WTC11 (cell line): ENCODE results near the gene CGB5. TPM values are rescaled to one million over a fixed set of nuclear protein-coding genes. Genes with fewer than 3 reads are reported as not detected.

Source experiments
- ATF2 ChIP-seq: sonication (generic); formaldehyde crosslinking; IDR thresholded peaks from 2 replicates; pipeline ENCODE4 v1.8.1; 2022; ENCODE audit warnings: low read depth, missing genetic modification reagents, borderline replicate concordance
- ATF6 ChIP-seq: sonication (generic); formaldehyde crosslinking; IDR thresholded peaks from 2 replicates; pipeline ENCODE4 v1.8.1; 2023; ENCODE audit warnings: mild to moderate bottlenecking, missing genetic modification reagents
- CBFB ChIP-seq: sonication (generic); formaldehyde crosslinking; IDR thresholded peaks from 2 replicates; pipeline ENCODE4 v1.8.1; 2022; ENCODE audit warnings: mild to moderate bottlenecking, low read depth, missing genetic modification reagents
- CDX4 ChIP-seq: fragments of 250-450 bp; sonication (Bioruptor Pico); IDR thresholded peaks from 2 replicates; pipeline ENCODE4 v1.9.0; 2021; ENCODE audit warnings: moderate library complexity, mild to moderate bottlenecking, inconsistent platforms, borderline replicate concordance
- ERG ChIP-seq: fragments of 250-450 bp; sonication (Bioruptor Pico); IDR thresholded peaks from 2 replicates; pipeline ENCODE4 v1.8.0; 2021; ENCODE audit warnings: mild to moderate bottlenecking
- ESRRA ChIP-seq: sonication (generic); formaldehyde crosslinking; IDR thresholded peaks from 2 replicates; pipeline ENCODE4 v1.8.1; 2022; ENCODE audit warnings: mild to moderate bottlenecking, missing genetic modification reagents, borderline replicate concordance
- FOXJ3 ChIP-seq: sonication (generic); formaldehyde crosslinking; IDR thresholded peaks from 2 replicates; pipeline ENCODE4 v1.9.0; 2021; ENCODE audit warnings: missing genetic modification reagents, mild to moderate bottlenecking, borderline replicate concordance
- FOXP1 ChIP-seq: sonication (generic); formaldehyde crosslinking; IDR thresholded peaks from 2 replicates; pipeline ENCODE4 v1.8.0; 2022; ENCODE audit warnings: missing genetic modification reagents, mild to moderate bottlenecking, moderate library complexity, borderline replicate concordance
- FOXP4 ChIP-seq: sonication (generic); formaldehyde crosslinking; IDR thresholded peaks from 2 replicates; pipeline ENCODE4 v1.8.0; 2022; ENCODE audit warnings: mild to moderate bottlenecking, missing genetic modification reagents
- GABPB1 ChIP-seq: sonication (generic); formaldehyde crosslinking; IDR thresholded peaks from 2 replicates; pipeline ENCODE4 v1.8.1; 2023; ENCODE audit warnings: mild to moderate bottlenecking, missing genetic modification reagents
- GTF2I ChIP-seq: fragments of 250-450 bp; sonication (Bioruptor Pico); conservative IDR thresholded peaks from 2 replicates; pipeline ENCODE4 v1.4.0; 2021; ENCODE audit warnings: mild to moderate bottlenecking
- HMGA2 ChIP-seq: fragments of 250-450 bp; sonication (Bioruptor Pico); IDR thresholded peaks from 2 replicates; pipeline ENCODE4 v1.4.0; 2021; ENCODE audit warnings: mild to moderate bottlenecking, moderate library complexity
- MXD4 ChIP-seq: fragments of 250-450 bp; sonication (Bioruptor Pico); IDR thresholded peaks from 2 replicates; pipeline ENCODE4 v1.8.0; 2021; ENCODE audit warnings: mild to moderate bottlenecking, moderate library complexity, borderline replicate concordance
- NFATC4 ChIP-seq: fragments of 250-450 bp; sonication (Bioruptor Pico); IDR thresholded peaks from 2 replicates; pipeline ENCODE4 v1.9.0; 2021; ENCODE audit warnings: mild to moderate bottlenecking
- NFE2L1 ChIP-seq: sonication (generic); formaldehyde crosslinking; IDR thresholded peaks from 2 replicates; pipeline ENCODE4 v1.8.1; 2023; ENCODE audit warnings: missing genetic modification reagents
- NR2C2 ChIP-seq: sonication (generic); formaldehyde crosslinking; IDR thresholded peaks from 2 replicates; pipeline ENCODE4 v1.8.0; 2022; ENCODE audit warnings: mild to moderate bottlenecking, missing genetic modification reagents
- PRRX2 ChIP-seq: fragments of 250-450 bp; sonication (Bioruptor Pico); IDR thresholded peaks from 2 replicates; pipeline ENCODE4 v1.8.0; 2021; ENCODE audit warnings: mild to moderate bottlenecking
- RELA ChIP-seq: sonication (generic); formaldehyde crosslinking; IDR thresholded peaks from 2 replicates; pipeline ENCODE4 v1.8.1; 2022; ENCODE audit warnings: missing genetic modification reagents, mild to moderate bottlenecking, borderline replicate concordance
- RORB ChIP-seq: fragments of 250-450 bp; sonication (Bioruptor Pico); IDR thresholded peaks from 2 replicates; pipeline ENCODE4 v1.9.0; 2021; ENCODE audit warnings: mild to moderate bottlenecking
- STAT6 ChIP-seq: sonication (generic); formaldehyde crosslinking; conservative IDR thresholded peaks from 2 replicates; pipeline ENCODE4 v1.8.1; 2023; ENCODE audit warnings: mild to moderate bottlenecking, low read depth, missing genetic modification reagents, moderate library complexity
- TEAD1 ChIP-seq: sonication (generic); formaldehyde crosslinking; IDR thresholded peaks from 2 replicates; pipeline ENCODE4 v1.8.0; 2022; ENCODE audit warnings: mild to moderate bottlenecking, missing genetic modification reagents
- TP53 ChIP-seq: sonication (generic); formaldehyde crosslinking; IDR thresholded peaks from 2 replicates; pipeline ENCODE4 v1.8.1; 2023; ENCODE audit warnings: mild to moderate bottlenecking, missing genetic modification reagents
- ZBTB21 ChIP-seq: sonication (generic); formaldehyde crosslinking; IDR thresholded peaks from 2 replicates; pipeline ENCODE4 v1.8.1; 2023; ENCODE audit warnings: mild to moderate bottlenecking, missing genetic modification reagents, borderline replicate concordance
- ZNF263 ChIP-seq: sonication (generic); formaldehyde crosslinking; IDR thresholded peaks from 2 replicates; pipeline ENCODE4 v1.8.1; 2022; ENCODE audit warnings: low read depth, mild to moderate bottlenecking, moderate library complexity, missing genetic modification reagents
- ZNF317 ChIP-seq: sonication (generic); formaldehyde crosslinking; IDR thresholded peaks from 2 replicates; pipeline ENCODE4 v1.8.1; 2023; ENCODE audit warnings: low read depth, mild to moderate bottlenecking, moderate library complexity, missing genetic modification reagents, borderline replicate concordance
- ZNF425 ChIP-seq: fragments of 250-450 bp; sonication (Bioruptor Pico); conservative IDR thresholded peaks from 2 replicates; pipeline ENCODE4 v1.9.0; 2021; ENCODE audit warnings: mild to moderate bottlenecking
- ZNF671 ChIP-seq: fragments of 250-450 bp; sonication (Bioruptor Pico); IDR thresholded peaks from 2 replicates; pipeline ENCODE4 v1.8.0; 2021; ENCODE audit warnings: mild to moderate bottlenecking
- total RNA-seq: library from RNA; stranded (reverse); gene quantifications from 3 replicates; pipeline ENCODE4 v1.2.3, GENCODE V29; 2021

The CGB5 gene
- total RNA-seq, 1 experiment from 2014 or later = 0.35 TPM

- peak; percentile 71; the same call in 1 of the 2 replicates for TF ChIP-seq ATF2
- no peak for TF ChIP-seq PRRX2
- TF ChIP-seq ZNF317 (CRISPR knock-in tag) = 0 out of 2 replicates have a peak, but pooled peaks have one; percentile 9
- TF ChIP-seq GABPB1 (CRISPR knock-in tag) = no peak
- peak; percentile 69; the same call in 1 of the 2 replicates for TF ChIP-seq NR2C2 (CRISPR knock-in tag)
- no peak for TF ChIP-seq ERG (CRISPR knock-in tag)
- TF ChIP-seq TEAD1 (CRISPR knock-in tag) = peak; percentile 97
- TF ChIP-seq NFATC4 (CRISPR knock-in tag) = no peak
- TF ChIP-seq CBFB (CRISPR knock-in tag) = peak; percentile 69; the same call in 1 of the 2 replicates
- TF ChIP-seq MXD4 (CRISPR knock-in tag) = no peak
- no peak for TF ChIP-seq GTF2I (CRISPR knock-in tag)
- TF ChIP-seq RORB (CRISPR knock-in tag) = no peak
- TF ChIP-seq ZNF671 (CRISPR knock-in tag) = no peak
- peak; percentile 95 for TF ChIP-seq FOXP4 (CRISPR knock-in tag)
- no peak for TF ChIP-seq FOXJ3
- TF ChIP-seq RELA = peak; percentile 89; the same call in 1 of the 2 replicates
- TF ChIP-seq ESRRA (CRISPR knock-in tag) = peak; percentile 93; the same call in 1 of the 2 replicates
- TF ChIP-seq TP53 (CRISPR knock-in tag) = peak; percentile 95
- TF ChIP-seq NFE2L1 (CRISPR knock-in tag) = peak; percentile 93
- 0 out of 2 replicates have a peak, but pooled peaks have one; percentile 32 for TF ChIP-seq ZBTB21 (CRISPR knock-in tag)
- TF ChIP-seq ATF6 (CRISPR knock-in tag) = no peak
- TF ChIP-seq HMGA2 (CRISPR knock-in tag) = no peak
- no peak for TF ChIP-seq STAT6 (CRISPR knock-in tag)
- peak; percentile 98 for TF ChIP-seq FOXP1
- no peak for TF ChIP-seq ZNF425 (CRISPR knock-in tag)
- TF ChIP-seq CDX4 = no peak
- TF ChIP-seq ZNF263 = peak; percentile 55; the same call in 1 of the 2 replicates
Measured at GRCh38 chr19:49071860-49072547, 28.4 kb downstream of the CGB5 start (continued).
